ENCODE measurements around the gene IQUB.

Gene IQUB

DNA sequence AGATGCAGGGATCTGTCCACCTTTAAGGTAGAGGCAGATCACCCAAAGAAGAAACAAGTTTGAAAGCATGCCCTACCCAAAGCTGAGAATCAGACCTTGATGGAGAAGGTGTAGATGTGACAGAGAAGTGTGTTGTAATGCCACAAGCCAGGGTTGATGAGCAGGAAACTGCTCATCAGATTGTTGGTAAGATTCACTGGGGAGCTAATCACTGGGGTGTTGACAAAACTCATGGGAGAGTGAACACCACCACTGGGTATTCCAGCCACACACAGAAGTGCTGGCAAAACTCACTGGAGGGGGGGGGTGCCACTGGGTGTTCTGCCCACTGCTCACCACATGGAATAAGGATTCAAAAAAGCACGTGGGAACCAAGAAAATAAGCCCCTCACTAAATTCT is 95.2 kb downstream of the IQUB start:
- no peaks in the 10 kb centered on the region for H3K4me1 ChIP-seq (ENCODE audit: insufficient read depth, low read length)

DNA sequence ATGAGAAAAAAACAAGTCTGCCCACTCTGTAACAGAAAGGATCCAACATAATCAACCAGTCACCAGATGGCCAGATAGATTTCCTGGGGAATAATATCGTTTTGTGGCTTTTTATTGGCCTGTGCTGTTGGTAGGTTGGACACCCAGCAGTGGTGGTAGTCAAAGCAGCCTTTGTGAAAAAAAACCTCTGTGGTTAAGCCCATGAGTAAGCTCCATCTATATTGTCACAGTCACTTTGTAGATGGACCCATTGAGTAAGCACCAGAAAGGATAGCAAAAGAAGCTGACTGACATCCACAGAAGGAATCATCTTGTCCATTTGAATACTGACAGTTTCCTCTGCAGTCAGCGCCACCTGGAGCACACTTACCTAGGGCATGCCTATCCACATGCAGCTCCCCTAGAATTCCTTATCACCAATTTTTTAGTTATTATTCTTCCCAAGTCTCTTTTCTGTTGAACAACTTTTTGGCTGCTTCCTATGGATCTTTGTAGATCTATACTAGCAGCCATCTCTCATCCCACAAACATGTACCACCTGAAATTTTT is 96.9 kb downstream of the IQUB start:
- Histone ChIP-seq H2AFZ (ENCODE audit: low read depth, low read length) (no peak overlapping the region), H3K27ac (ENCODE audit: low read length) (no peak overlapping the region), H3K4me1 (ENCODE audit: insufficient read depth, low read length) (no peaks in the 10 kb centered on the region), H3K9ac (ENCODE audit: low read depth, low read length) (no peak overlapping the region), H3K4me3 (ENCODE audit: low read depth in 1 of 2, low read length in 2 of 2) (no peak overlapping the region), H3K9me3 (ENCODE audit: insufficient read depth, low read length, severe bottlenecking) (no peaks in the 10 kb centered on the region), H3K27me3 (ENCODE audit: insufficient read depth, low read length, poor library complexity) (no peaks in the 10 kb centered on the region), H3K79me2 (ENCODE audit: insufficient read depth, low read length) (no peaks in the 10 kb centered on the region), H4K20me1 (ENCODE audit: insufficient read depth, low read length) (no peaks in the 10 kb centered on the region), H3K4me2 (ENCODE audit: insufficient read depth, low read length) (no peak overlapping the region), H3K36me3 (ENCODE audit: insufficient read depth, low read length) (no peaks in the 10 kb centered on the region)
- ATAC-seq (ENCODE audit: insufficient read depth, low read depth) (no peak), DNase-seq (no peak)
- TF ChIP-seq EZH2 (IDR thresholded peaks at IDR 0.05; ENCODE audit: borderline replicate concordance, low read depth, low read length, severe bottlenecking) = no peak
- TF ChIP-seq, protein P1, sequence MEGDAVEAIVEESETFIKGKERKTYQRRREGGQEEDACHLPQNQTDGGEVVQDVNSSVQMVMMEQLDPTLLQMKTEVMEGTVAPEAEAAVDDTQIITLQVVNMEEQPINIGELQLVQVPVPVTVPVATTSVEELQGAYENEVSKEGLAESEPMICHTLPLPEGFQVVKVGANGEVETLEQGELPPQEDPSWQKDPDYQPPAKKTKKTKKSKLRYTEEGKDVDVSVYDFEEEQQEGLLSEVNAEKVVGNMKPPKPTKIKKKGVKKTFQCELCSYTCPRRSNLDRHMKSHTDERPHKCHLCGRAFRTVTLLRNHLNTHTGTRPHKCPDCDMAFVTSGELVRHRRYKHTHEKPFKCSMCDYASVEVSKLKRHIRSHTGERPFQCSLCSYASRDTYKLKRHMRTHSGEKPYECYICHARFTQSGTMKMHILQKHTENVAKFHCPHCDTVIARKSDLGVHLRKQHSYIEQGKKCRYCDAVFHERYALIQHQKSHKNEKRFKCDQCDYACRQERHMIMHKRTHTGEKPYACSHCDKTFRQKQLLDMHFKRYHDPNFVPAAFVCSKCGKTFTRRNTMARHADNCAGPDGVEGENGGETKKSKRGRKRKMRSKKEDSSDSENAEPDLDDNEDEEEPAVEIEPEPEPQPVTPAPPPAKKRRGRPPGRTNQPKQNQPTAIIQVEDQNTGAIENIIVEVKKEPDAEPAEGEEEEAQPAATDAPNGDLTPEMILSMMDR (IDR thresholded peaks at IDR 0.05; ENCODE audit: borderline replicate concordance, extremely low read depth, low read length, poor library complexity, severe bottlenecking) = no peak

More for the DNA sequence above, 95.2 kb downstream of the IQUB start:
- TF ChIP-seq, protein P1 (IDR thresholded peaks at IDR 0.05; ENCODE audit: borderline replicate concordance, extremely low read depth, low read length, poor library complexity, severe bottlenecking) = no peak
- no peak for TF ChIP-seq EZH2 (IDR thresholded peaks at IDR 0.05; ENCODE audit: borderline replicate concordance, low read depth, low read length, severe bottlenecking)
- no peak overlapping the region for H2AFZ ChIP-seq (ENCODE audit: low read depth, low read length)
- no peak overlapping the region for H3K4me3 ChIP-seq (ENCODE audit: low read depth in 1 of 2, low read length in 2 of 2)
- no peaks in the 10 kb centered on the region for H3K9me3 ChIP-seq (ENCODE audit: insufficient read depth, low read length, severe bottlenecking)
- H4K20me1 ChIP-seq (ENCODE audit: insufficient read depth, low read length) = no peaks in the 10 kb centered on the region
- H3K79me2 ChIP-seq (ENCODE audit: insufficient read depth, low read length) = no peaks in the 10 kb centered on the region
- no peak overlapping the region for H3K4me2 ChIP-seq (ENCODE audit: insufficient read depth, low read length)
- H3K36me3 ChIP-seq (ENCODE audit: insufficient read depth, low read length) = no peaks in the 10 kb centered on the region
- no peak for DNase-seq
- no peak for ATAC-seq (ENCODE audit: insufficient read depth, low read depth)
- H3K27me3 ChIP-seq (ENCODE audit: insufficient read depth, low read length, poor library complexity) = no peaks in the 10 kb centered on the region
- H3K9ac ChIP-seq (ENCODE audit: low read depth, low read length) = no peak overlapping the region
- no peak overlapping the region for H3K27ac ChIP-seq (ENCODE audit: low read length)

DNA sequence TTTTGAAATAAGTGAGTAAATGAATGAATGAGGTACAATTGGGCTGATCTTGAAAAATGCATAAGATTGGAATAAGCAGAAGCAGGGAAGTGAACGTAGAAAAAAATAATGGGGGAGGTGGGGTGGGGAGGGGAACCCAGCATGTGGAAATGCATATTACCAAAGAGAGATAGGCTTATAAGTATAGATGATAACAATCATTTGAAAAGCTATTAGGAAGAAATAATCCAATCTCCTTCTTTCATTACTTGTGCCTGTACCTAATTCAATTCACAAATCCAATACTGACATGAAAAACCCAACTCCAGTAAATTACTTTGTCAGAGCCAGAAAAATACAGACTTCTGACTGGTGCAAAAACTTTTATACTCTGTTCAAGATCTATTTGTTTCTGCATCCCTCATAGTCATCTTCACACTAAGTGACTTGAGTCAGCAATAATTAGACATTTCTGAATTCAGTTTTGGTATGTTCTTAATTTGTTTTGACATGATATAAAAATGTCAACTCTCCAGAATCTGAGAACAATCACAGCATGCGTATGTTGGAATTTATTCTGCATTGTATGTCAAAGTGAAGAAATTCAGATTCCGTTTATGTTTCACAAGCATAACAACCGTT is 99.2 kb downstream of the IQUB start:
- DNase-seq (no peak), ATAC-seq (ENCODE audit: insufficient read depth, low read depth) (no peak)
- no peak overlapping the region for H2AFZ ChIP-seq (ENCODE audit: low read depth, low read length)
- H3K9me3 ChIP-seq (ENCODE audit: insufficient read depth, low read length, severe bottlenecking) = no peaks in the 10 kb centered on the region
- no peaks in the 10 kb centered on the region for H4K20me1 ChIP-seq (ENCODE audit: insufficient read depth, low read length)
- H3K9ac ChIP-seq (ENCODE audit: low read depth, low read length) = no peak overlapping the region
- no peak overlapping the region for H3K4me2 ChIP-seq (ENCODE audit: insufficient read depth, low read length)
- no peaks in the 10 kb centered on the region for H3K79me2 ChIP-seq (ENCODE audit: insufficient read depth, low read length)
- H3K4me1 ChIP-seq (ENCODE audit: insufficient read depth, low read length) = no peaks in the 10 kb centered on the region
- H3K27me3 ChIP-seq (ENCODE audit: insufficient read depth, low read length, poor library complexity) = no peaks in the 10 kb centered on the region
- TF ChIP-seq, protein P1 (IDR thresholded peaks at IDR 0.05; ENCODE audit: borderline replicate concordance, extremely low read depth, low read length, poor library complexity, severe bottlenecking) = no peak
- TF ChIP-seq EZH2 (IDR thresholded peaks at IDR 0.05; ENCODE audit: borderline replicate concordance, low read depth, low read length, severe bottlenecking) = no peak
- no peak overlapping the region for H3K27ac ChIP-seq (ENCODE audit: low read length)
- no peak overlapping the region for H3K4me3 ChIP-seq (ENCODE audit: low read depth in 1 of 2, low read length in 2 of 2)
- no peaks in the 10 kb centered on the region for H3K36me3 ChIP-seq (ENCODE audit: insufficient read depth, low read length)
